COR-L47 (cell line): Measurements from ENCODE around the gene PILRB.
"Not testable (repeated sequence)": the region's sequence is repeated elsewhere in the genome, so short reads cannot be mapped to it uniquely, and the experiment has no call there.

ENCODE experiments used
- DNase-seq: peaks from one replicate; lab custom pipeline; 2025; lab: John Stamatoyannopoulos, UW

PILRB gene

DNA sequence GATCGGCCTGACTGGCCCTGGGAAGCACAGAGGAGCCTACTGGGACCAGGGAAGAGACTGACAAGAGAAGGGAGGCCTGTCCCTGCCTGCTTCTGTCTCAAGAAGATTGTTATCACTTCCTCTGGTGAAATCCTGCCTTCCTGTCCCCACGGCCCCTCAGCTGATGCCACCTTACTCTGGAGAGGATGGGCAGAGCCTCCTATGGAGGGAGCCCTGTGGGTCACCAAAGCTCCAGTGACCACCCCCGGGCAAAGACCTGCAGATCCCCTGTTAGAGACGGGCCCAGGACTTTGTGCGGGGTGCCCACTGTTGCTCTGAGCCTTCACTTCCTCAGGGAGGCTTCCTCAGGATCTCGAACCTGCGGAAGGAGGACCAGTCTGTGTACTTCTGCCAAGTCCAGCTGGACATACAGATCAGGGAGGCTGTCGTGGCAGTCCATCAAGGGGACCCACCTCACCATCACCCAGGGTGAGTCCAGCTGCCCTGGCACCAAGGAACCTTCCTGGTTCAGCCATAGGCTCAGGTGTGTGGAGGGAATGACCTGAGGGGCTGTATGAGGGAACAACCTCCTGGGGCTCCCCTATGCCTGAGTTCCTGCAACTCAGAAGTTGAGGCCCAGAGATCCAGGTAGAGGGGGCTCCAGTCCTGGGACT, 1.4 kb upstream of the PILRB start:
- DNase-seq: no peak

DNA sequence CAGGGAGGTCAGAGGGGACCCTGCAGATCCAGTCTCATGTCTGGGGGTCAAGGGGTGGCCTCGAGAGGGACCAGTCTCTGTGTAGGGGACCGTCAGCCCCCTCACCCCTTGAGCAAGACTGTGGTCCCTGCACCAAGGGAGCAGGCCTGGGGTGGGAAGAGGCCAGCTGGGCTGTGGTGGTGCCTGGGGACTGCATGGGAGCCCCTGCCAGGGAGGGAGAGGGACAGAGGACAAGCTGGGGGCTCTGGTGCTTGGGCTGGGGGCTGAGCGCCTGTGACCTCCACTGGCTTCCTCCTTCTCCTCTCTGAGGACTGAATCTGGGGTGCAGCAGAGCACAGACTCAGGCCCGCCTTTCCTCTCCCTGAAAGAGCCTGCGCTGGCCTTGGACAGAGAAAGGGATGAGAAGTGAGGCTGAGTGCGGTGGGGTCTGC, 771 bp upstream of the PILRB start:
- no peak for DNase-seq

DNA sequence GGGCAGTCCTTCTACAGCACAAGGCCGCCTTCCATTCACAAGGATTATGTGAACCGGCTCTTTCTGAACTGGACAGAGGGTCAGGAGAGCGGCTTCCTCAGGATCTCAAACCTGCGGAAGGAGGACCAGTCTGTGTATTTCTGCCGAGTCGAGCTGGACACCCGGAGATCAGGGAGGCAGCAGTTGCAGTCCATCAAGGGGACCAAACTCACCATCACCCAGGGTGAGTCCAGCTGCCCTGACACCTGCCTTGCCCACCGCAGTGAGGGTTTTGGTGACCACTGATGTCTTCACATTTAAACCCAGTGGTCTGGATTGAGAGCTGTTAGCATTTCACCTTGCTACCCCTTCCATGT, 918 bp downstream of the PILRB start:
- DNase-seq: no peak

GRCh38 chr7:100360135-100360854, 2.4 kb downstream of the PILRB start:
- no peak for DNase-seq

GRCh38 chr7:100363098-100363497, 5.2 kb downstream of the PILRB start:
- no peak for DNase-seq

GRCh38 chr7:100363797-100364196, 5.9 kb downstream of the PILRB start:
- DNase-seq: not testable (repeated sequence)

GRCh38 chr7:100364480-100364879, 6.6 kb downstream of the PILRB start:
- DNase-seq: no peak

DNA sequence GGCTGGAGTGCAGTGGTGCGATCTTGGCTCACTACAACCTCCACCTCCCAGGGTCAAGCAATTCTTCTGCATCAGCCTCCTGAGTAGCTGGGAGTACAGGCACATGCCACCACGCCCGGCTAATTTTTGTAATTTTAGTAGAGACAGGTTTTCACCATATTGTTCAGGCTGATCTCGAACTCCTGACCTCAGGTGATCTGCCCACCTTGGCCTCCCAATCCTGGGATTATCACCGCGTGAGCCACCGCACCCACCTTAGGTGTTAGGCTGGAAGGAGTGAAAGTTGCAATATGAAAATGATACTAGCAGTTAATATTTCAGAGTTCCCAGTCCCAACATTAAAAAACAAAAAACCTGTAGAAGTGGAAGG, 8.1 kb downstream of the PILRB start:
- DNase-seq: not testable (repeated sequence)

DNA sequence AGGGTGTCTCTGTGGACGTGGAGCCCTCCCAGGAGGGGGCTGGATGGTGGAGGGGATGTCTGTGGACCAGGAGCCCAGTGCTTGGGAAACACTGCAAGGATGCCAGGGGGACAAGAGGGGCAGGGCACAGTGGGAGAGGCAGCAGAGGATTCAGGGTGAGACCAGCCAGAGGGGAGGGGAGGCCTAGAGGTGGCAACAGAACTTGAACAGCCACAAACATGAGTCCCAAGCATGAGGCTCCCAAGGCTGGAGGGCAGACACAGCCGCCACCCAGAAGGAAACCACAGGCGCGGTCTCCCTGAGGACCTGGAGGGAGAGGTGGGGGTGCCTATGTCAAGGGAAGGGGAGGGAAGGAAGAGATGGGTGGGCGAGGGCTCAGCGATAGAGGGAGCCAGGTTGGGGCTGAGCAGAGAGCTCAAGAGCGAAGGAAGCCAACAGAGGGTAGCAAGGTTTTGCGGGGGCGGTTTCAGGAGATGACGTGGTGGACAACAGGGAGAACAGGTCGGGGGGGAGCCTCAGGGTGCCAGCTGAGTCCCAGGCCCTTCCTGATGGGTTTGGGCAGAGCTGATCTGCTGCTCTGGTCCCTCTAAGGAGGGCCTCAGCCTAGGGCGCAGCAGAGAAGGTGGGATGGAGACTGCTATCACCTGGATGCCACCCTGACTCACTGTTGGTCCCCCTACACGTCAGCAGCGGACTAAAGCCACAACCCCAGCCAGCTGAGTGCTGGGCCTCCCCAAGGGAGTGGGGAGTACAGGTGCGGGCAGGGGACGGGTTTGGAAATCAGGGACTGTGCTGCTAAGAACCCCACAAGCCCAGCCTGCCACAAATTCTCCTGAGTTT, 8.7 kb downstream of the PILRB start:
- no peak for DNase-seq

DNA sequence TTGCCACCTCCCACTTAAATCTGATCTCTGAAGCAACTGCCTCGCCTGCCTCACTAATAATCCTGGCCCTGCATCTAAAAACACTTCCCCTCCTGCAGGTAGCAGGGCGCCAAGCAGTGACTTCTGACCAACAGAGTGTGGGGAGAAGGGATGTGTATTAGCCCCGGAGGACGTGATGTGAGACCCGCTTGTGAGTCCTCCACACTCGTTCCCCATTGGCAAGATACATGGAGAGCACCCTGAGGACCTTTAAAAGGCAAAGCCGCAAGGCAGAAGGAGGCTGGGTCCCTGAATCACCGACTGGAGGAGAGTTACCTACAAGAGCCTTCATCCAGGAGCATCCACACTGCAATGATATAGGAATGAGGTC, 9.3 kb downstream of the PILRB start:
- DNase-seq: no peak

DNA sequence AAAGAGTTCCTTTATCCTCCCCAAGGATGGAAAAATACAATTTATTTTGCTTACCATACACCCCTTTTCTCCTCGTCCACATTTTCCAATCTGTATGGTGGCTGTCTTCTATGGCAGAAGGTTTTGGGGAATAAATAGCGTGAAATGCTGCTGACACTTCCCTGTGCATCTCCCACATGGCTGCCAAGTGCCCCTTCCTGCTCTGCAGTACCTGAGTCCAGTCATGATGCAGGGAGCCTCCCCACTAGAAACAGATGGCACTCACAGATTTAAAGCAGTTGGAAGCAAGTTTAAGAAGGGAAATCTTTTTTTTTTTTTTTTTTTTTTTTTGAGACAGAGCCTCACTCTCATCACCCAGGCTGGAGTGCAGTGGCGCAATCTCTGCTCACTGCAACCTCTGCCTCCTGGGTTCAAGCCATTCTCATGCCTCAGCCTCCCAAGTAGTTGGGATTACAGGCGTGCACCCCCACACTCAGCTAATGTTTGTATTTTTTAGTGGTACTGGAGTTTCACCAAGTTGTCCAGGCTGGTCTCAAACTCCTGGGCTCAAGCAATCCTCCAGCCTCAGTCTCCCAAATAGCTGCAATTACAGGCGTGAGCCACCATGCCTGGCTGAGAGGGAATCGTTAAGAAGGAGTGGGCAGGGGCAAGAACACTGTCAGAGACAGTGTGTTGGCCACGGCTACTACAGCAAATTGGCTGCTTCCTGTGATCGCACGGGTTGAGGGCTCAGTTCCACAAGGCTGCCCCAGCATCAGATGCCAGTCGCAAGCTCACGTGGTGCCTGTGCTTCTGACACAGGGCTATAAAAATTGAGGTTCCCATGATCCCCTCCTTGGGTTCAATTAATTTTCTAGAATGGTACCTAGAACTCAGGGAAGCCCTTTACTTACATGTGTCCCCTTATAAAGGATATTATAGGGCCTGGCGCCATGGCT, 10.0 kb downstream of the PILRB start:
- DNase-seq: no peak

DNA sequence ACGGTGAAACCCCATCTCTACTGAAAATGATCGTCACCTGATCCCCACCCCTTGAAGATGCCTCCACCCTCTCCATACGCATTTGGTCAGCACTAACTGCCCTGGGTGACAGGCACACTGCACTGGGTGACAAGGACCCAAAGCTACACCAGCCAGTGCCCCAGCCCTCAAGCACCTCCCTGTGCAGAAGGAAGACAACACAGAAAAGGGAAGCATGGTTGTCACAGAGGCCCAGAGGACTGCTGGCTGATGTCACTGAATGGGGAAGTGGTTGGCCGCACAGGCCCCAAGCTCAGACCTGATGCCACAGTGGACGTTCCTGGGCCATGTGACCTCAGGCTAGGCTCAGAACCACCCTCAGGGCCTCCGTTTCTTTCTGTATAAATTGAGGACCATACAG, 11.2 kb downstream of the PILRB start:
- no peak for DNase-seq

DNA sequence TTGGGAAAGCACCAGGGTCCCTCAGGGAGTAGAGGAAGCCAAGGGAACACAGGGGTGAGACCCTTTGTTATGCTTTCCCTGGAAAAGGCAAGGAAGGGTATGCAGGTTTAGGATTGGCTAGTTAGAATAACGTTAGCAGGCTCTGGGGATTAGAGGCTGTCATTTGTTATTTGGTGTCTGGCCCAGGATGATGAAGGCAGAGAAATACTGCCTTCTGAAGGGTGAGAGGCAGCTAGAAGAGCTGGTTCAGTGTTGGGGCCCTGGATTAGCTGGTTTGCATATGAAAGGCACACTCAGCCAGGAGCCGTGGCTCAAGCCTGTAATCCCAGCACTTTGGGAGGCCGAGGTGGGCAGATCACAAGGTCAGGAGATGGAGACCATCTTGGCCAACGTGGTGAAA, 12.4 kb downstream of the PILRB start:
- no peak for DNase-seq

- DNase-seq: no peak
These were observed 12.8 kb downstream of the PILRB start for GRCh38 chr7:100370746-100371145.

DNA sequence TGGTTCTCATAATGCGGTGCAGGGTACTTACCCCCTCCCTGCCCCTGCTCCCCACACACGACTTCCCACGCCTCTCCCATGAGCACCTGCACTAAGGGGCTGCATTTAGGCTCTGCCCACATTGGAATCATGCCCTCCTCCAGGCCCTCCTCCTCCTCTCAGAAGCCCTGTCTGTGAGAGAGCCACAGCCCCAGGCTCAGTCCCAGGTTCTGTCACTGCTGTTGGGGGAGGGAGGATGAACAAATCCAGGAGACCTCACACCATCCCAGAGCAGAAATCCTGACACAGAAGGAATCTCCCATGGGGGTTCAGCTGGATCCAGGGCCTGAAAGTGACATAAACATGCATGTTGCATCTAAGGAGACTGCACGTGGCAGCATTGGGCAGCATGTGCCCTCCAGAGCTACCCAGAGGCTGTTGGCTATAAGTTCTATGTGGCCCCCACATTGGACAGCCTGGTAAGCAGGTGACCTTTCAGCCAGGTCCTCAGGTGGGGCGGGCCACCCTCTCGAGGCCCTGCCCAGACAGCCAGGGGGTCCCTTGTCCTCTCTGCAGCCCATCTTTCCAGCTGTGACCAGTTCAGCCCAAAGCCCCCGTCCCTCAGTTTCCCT, 13.7 kb downstream of the PILRB start:
- no peak for DNase-seq

- no peak for DNase-seq
These were observed 14.3 kb downstream of the PILRB start for GRCh38 chr7:100372256-100372655.

DNA sequence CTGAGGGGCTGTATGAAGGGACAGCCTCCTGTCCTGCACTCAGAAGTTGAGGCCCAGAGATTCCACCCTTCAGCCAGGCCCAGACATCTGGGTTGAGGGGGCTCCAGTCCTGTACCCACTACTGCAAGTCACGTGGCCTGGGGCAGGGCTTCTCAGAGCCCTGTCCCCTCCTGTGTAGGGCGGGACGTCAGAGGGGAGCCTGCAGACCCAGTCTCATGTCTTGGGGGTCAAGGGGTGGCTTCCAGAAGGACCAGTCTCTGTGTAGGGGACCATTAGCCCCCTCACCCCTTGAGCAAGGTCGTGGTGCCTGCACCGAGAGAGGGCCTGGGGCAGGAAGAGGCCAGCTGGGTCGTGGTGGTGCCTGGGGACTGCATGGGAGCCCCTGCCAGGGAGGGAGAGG, 14.8 kb downstream of the PILRB start:
- DNase-seq: no peak

DNA sequence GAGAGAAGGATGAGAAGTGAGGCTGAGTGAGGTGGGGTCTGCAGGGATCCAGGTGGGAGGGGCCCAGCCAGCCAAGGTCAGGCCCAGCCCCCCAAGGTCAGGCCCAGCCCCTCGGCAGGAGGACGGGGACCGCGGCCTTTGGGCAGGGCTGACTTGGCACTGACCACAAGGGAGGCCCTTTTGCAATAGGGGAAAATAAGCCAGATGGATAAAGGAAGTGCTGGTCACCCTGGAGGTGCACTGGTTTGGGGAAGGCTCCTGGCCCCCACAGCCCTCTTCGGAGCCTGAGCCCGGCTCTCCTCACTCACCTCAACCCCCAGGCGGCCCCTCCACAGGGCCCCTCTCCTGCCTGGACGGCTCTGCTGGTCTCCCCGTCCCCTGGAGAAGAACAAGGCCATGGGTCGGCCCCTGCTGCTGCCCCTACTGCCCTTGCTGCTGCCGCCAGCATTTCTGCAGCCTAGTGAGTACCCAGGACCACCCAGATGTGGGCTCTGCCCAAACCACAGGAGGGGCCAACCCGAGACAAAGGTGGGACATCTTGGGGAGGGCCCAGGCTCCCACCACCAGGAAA, 15.4 kb downstream of the PILRB start, which contains the start of gene PILRA:
TSS of gene PILRA (plus strand) at position 227 of the 571 bp plus-strand sequence. CDS start at position 397, 170 bp downstream.
- DNase-seq: no peak

DNA sequence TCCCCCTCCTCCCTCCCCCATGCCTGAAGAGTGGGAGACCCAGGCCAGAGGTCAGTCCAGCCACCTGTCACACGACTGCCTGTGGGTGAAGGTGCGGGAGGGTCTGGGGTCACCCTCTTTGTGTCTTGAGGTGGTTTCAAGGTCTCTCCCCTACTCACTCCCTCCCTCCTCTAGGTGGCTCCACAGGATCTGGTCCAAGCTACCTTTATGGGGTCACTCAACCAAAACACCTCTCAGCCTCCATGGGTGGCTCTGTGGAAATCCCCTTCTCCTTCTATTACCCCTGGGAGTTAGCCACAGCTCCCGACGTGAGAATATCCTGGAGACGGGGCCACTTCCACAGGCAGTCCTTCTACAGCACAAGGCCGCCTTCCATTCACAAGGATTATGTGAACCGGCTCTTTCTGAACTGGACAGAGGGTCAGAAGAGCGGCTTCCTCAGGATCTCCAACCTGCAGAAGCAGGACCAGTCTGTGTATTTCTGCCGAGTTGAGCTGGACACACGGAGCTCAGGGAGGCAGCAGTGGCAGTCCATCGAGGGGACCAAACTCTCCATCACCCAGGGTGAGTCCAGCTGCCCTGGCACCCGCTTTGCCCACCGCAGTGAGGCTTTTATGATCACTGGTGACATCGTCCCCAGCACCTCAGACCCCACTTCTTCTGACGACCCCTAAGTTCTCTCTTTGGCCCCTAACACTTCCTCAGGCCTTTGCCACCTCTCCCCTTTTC, 16.1 kb downstream of the PILRB start:
- not testable (repeated sequence) for DNase-seq

- DNase-seq: no peak
These were observed 16.7 kb downstream of the PILRB start for GRCh38 chr7:100374601-100375000.
